SIG-M5 treated with dmso at 0.1 percent for 504 hours (cell line): ENCODE data around the gene WBP2.
"Not testable (repeated sequence)": the region's sequence is repeated elsewhere in the genome, so short reads cannot be mapped to it uniquely, and the experiment has no call there.

ENCODE experiments used
- DNase-seq: peaks from one replicate; lab custom pipeline; 2025; ENCODE audit not compliant: unreplicated experiment; lab: John Stamatoyannopoulos, UW

Gene WBP2

GRCh38 chr17:75818326-75818885 is 36.7 kb downstream of the WBP2 start:
- no peak for DNase-seq

GRCh38 chr17:75817571-75817970 is 37.6 kb downstream of the WBP2 start:
- no peak for DNase-seq

DNA sequence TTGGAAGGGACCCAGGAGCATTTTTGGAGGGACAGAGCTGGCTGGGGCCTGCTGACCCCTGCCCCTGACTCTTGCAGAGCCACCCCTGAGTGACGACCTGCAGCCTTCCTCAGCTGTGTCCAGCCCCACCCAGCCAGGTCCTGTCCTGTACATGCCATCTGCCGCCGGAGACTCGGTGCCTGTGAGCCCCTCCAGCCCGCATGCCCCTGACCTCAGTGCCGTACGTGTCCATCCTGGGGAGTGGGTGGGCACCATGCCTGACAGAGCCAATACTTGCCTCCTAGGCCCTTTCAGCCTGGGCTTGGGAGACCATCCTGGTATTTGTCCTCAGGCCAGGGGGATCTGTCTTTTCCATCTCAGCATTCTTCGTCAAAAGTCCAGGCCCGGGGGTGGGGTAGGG is 38.4 kb downstream of the WBP2 start:
- no peak for DNase-seq

GRCh38 chr17:75815399-75815798 is 39.7 kb downstream of the WBP2 start:
- DNase-seq, result no peak

- DNase-seq, result no peak
Observed at GRCh38 chr17:75814900-75815373, 40.2 kb downstream of the WBP2 start.

DNA sequence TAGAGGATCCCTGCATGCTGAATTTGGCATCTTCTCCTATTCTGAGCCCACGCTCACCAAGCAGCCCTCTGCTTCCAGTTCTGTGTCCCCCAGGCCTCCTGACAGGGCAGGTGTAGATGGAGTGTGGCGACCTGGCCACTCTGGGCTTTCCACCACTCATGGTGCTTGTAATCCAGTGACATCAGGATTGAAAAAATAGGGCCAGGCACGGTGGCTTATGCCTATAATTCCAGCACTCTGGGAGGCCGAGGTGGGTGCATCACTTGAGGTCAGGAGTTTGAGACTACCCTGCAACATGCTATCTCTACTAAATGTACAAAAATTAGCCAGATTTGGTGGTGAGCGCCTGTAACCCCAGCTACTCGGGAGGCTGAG is 41.1 kb downstream of the WBP2 start:
- DNase-seq, result no peak

DNA sequence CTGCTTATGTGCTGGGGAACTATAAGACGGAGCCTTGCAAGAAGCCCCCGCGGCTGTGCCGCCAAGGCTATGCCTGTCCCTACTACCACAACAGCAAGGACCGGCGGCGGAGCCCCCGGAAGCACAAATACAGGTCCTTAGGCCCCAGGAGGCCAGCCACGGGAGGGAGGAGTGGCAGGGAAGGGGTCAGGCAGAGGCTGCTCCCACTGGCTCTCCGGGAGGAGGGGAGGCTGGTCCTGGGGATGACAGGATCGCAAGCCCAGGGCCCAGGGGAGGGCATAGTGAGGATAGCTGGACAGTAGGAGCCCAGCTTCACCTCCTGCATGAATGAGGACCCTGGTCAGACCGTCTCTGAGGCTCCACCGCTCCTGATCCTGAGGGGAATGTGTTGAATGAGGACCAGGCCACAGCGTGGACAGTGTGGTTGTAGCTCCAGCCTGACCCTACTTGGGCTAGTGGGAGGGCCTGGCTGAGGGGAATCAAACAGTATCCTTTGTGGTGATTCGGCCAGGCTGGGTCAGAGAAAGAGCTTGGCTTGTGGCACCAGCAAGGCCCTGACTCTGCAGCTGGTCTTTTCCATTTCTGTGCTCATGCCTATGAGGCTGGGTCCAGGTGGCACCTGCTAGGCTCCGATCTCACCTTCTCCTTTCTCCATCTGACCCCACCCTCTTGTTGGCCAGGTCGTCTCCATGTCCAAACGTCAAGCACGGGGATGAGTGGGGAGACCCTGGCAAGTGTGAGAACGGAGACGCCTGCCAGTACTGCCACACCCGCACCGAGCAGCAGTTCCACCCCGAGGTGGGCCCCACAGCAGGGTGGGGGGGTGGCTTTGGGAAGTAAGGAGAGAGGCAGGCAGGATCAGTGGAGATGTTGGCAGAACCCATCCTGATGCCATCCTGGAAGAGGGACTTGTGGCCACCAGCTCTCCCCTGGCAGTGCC is 41.8 kb downstream of the WBP2 start:
- no peak for DNase-seq

DNA sequence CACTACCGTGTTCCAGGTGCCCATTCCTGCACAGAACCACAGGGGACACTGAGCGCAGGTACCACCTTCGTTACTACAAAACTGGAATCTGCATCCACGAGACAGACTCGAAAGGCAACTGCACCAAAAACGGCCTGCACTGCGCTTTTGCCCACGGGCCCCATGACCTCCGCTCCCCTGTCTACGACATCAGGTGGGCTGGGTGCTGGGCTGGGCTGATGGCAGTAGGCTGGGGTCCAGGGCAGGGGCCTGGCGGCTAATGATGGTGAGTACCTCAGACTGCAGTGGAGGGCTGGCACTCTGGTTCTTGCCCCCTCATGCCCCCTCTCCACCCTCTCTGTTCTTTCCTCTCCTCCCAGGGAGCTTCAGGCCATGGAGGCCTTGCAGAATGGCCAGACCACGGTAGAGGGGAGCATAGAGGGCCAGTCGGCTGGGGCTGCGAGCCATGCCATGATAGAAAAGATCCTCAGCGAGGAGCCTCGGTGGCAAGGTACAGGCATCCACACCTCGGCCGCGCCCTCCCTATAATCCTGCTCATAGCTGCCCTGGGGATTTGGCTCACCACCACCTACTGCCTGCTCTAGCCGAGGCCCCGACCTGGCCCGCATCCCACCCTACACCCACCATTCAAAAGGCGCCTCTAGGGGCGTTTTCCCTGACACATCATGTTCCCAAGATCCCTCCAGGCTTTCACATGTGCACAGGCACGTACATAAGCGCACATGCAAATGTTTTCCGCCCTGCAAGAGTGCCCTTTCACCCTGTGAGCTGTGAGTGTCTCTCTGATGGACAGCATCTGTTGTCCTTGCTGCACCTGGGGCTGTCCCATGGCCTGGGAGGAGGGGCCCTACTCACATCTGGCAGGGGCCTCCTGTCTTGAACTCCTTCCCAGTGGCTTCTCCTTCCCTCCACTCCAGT is 42.8 kb downstream of the WBP2 start:
- no peak for DNase-seq

DNA sequence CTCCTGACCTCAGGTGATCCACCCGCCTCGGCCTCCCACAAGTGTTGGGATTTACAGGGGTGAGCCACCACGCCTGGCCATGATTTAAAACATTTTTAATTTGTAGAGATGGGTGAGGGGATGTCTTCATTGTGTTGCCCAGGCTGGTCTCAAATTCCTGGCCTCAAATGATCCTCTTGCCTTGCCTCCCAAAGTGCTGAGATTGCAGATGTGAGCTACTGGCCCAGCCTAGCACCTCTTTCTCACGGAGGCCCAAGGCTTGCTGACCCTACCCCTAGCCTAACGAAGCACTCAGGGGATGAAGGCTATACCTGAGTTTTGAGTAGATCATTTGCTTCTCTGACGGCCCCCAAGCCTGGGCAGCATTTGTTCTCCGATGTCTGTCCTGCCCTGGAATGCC is 44.0 kb downstream of the WBP2 start:
- DNase-seq, result no peak

DNA sequence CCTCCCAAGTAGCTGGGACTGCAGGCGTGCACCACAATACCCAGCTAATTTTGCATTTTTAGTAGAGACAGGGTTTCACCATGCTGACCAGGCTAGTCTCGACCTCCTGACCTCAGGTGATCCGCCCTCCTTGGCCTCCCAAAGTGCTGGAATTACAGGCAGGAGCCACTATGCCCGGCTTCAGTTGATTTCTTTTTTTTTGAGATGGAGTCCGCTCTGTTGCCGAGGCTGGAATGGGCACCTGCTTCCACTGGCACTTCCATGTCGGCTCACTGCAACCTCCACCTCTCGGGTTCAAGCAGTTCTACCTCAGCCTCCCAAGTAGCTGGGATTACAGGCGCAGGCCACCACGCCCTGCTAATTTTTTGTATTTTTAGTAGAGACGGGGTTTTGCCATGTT is 44.4 kb downstream of the WBP2 start:
- not testable (repeated sequence) for DNase-seq

DNA sequence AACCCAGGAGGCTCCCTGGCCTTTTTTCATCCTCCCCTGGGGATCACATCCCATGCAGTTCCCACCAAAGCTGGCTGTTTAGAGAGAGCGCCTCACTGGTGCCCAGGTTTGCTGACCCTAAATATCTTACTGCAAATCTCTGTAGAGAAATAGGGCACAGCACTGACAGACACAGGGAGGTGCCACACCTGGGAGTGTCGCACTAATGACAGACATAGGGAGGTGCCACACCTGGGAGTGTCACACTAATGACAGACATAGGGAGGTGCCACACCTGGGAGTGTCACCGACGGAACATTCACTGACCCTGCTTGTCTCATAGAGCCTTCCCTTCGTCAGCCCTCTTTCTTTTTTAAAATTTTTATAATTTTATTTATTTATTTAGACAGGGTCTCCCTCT is 44.9 kb downstream of the WBP2 start:
- no peak for DNase-seq

GRCh38 chr17:75809631-75810111 is 45.5 kb downstream of the WBP2 start:
- no peak for DNase-seq

DNA sequence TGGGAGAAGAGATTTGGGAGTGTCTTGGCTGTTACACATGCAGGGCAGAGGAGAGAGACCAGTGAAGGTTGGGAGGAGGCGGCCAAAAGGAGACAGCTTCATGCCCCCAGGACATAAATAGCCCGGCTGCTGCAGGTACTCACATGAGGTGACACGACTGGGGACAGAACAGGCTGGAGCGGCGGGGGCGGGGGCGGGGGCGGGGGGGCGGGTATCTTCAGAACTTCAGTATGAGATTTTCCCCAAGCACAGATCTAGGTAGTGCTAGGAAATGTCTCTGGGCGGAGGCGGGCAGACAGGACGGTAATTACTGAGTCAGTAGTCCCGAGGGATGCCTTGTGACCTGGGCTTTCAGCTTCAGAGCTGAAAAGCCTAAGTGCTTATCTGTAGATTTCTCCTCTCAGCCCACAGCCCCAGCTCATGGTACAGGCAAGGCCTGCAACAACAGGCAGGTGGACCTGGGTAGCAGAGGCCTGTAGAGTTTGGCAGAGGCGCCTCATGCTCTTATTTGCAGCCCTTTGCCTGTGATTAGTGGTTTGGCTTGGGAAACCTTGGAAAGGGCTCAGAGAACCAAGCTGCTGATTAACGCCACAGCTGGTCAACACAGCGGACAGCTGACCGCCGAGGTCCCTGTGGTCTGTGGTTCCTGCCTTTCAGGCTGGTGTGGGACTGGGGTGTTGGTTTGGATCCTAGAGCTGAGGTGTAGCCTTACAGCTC is 46.1 kb downstream of the WBP2 start:
- DNase-seq, result no peak

GRCh38 chr17:75808549-75808904 is 46.6 kb downstream of the WBP2 start:
- no peak for DNase-seq

DNA sequence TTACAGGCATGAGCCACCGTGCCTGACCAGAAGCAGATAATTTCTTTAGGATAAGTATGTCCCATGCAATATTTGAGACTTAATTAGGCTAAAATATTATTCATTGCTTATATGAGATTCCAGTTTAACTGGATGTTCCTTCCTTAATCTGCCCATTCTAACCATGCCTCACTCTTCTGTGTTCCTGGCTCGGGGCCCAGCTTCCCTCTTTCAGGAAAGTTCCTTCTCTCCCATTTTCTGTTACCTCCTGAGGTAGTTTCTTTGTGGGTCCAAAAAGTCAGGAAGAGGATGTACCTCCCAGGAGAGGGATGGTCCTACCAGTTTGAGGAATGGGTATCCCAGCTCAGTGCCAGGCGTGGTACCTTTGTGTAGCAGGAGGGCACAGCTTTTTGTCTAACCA is 47.3 kb downstream of the WBP2 start:
- no peak for DNase-seq

DNA sequence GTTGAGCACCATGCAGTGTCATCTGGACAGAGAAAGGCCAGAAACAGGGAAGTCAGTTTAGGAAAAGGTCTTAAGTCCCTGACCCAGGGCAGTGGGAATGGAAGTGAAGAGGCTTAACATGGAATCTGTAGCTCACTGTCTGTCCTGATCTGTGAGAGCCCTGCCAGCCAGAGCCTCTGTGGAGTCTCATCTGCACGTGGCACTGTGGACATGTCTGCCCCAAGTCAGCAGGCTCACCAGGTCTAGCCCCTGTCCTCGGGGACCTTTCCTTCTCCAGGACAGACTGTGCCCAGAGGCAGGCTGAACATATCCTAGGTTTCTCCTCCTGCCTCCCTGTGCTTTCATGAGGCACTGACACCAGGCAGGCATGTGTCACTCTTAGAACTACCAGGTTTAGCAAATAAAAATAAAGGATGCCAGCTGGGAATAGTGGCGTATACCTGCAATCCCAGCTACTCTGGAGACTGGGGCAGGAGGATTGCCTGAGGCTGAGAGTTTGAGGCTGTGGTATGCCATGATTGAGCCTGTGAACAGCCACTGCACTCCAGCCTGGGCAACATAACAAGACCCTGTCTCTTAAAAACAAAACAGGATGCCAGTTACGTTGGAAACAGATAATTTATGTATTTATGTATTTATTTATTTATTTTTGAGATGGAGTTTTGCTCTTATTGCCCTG is 48.2 kb downstream of the WBP2 start:
- no peak for DNase-seq

GRCh38 chr17:75803883-75804282 is 51.3 kb downstream of the WBP2 start:
- no peak for DNase-seq

DNA sequence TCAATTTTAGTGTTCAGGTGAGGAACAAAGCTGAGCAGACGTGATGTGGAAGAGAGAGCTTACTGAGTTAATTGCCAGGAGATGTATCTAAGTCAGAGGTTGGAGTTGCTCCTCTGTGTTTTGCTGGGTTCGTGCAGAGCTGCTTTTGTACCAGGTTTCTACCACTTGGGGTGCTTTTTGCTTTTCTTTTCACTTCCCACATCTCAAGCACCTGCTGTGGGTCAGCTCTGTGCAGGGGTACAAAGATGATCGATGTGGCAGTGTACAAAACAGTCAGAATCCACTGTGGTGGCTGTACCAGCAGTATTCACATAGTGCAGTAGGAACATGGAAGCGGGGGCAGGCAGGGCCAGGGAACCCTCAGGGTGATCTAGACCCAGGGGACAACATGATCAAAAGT is 55.7 kb downstream of the WBP2 start:
- DNase-seq, result no peak

- no peak for DNase-seq
Observed at GRCh38 chr17:75795820-75796607, 59.1 kb downstream of the WBP2 start.
